Ovary (tissue), 3 donors: ENCODE results near the gene FARP2.

Source experiments
- CTCF ChIP-seq, 3 donors: fragments of 450-650 bp in 2 of 3; fragments of 200-600 bp in 1 of 3; IDR thresholded peaks; one replicate each; pipeline versions ENCODE4 v1.5.1 to v1.8.0; 2016 to 2022; ENCODE audit warnings: antibody characterized with exemption in 3 of 3, mild to moderate bottlenecking in 1 of 3
- POLR2A ChIP-seq: fragments of 450-650 bp; IDR thresholded peaks from one replicate; pipeline ENCODE4 v1.6.1; 2017; ENCODE audit warnings: antibody characterized with exemption, mild to moderate bottlenecking, moderate library complexity
- donor health status: DM: no; HTN: no; CAD: no.

GRCh38 chr2:241514986-241515737 lies 159.1 kb downstream of the FARP2 start:
- TF ChIP-seq CTCF (IDR thresholded peaks at IDR 0.05) (no peak), POLR2A (no peak)
